ENCODE measurements around the gene SLC44A4.
"Not testable (repeated sequence)": the region's sequence is repeated elsewhere in the genome, so short reads cannot be mapped to it uniquely, and the experiment has no call there.

The SLC44A4 gene

DNA sequence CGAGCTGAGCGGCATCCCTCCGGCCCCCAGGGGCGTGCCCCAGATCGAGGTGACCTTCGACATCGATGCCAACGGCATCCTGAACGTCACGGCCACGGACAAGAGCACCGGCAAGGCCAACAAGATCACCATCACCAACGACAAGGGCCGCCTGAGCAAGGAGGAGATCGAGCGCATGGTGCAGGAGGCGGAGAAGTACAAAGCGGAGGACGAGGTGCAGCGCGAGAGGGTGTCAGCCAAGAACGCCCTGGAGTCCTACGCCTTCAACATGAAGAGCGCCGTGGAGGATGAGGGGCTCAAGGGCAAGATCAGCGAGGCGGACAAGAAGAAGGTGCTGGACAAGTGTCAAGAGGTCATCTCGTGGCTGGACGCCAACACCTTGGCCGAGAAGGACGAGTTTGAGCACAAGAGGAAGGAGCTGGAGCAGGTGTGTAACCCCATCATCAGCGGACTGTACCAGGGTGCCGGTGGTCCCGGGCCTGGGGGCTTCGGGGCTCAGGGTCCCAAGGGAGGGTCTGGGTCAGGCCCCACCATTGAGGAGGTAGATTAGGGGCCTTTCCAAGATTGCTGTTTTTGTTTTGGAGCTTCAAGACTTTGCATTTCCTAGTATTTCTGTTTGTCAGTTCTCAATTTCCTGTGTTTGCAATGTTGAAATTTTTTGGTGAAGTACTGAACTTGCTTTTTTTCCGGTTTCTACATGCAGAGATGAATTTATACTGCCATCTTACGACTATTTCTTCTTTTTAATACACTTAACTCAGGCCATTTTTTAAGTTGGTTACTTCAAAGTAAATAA is 61.5 kb downstream of the SLC44A4 start:
- H3K27ac ChIP-seq (ENCODE audit: insufficient read depth, low read depth, low read length, poor library complexity, severe bottlenecking); H3K4me3 ChIP-seq (ENCODE audit: insufficient read depth, low read depth, low read length); H3K27me3 ChIP-seq (ENCODE audit: control insufficient read depth, insufficient read depth, low read length, poor library complexity, severe bottlenecking); H3K9me3 ChIP-seq (ENCODE audit: control insufficient read depth, low read length); H3K36me3 ChIP-seq (ENCODE audit: control insufficient read depth, insufficient read depth, low read length); H3K4me1 ChIP-seq (ENCODE audit: control insufficient read depth, insufficient read depth, low read length): not testable (repeated sequence)
- 91 to 94% methylated on average over 14 to 15 of the region's 37 CpGs for WGBS, 2 experiments

DNA sequence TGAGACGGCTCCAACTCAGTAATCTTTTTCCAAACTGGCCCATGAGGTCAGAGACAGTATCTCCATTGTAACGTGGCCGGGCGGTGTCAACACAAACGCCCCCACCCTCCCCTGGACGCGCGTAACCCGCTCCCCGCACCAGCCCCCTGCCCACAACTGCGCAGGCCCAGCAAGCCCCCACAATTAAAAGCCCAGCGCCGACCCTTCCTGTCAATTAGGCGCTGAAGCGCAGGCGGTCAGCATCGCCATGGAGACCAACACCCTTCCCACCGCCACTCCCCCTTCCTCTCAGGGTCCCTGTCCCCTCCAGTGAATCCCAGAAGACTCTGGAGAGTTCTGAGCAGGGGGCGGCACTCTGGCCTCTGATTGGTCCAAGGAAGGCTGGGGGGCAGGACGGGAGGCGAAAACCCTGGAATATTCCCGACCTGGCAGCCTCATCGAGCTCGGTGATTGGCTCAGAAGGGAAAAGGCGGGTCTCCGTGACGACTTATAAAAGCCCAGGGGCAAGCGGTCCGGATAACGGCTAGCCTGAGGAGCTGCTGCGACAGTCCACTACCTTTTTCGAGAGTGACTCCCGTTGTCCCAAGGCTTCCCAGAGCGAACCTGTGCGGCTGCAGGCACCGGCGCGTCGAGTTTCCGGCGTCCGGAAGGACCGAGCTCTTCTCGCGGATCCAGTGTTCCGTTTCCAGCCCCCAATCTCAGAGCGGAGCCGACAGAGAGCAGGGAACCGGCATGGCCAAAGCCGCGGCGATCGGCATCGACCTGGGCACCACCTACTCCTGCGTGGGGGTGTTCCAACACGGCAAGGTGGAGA is 63.6 kb downstream of the SLC44A4 start, which contains the start of the genes HSPA1A and HSPA1L:
Gene HSPA1A, plus strand, starts transcription at position 519 of the 814 bp plus-strand sequence. Its CDS starts 214 bp downstream, at position 733.
Gene HSPA1L, minus strand, starts transcription at position 259 of the 814 bp plus-strand sequence. CDS start 3,311 bp downstream, outside the sequence.
- peak within 1 kb of the TSS; percentile 59 for H3K4me3 ChIP-seq (ENCODE audit: insufficient read depth, low read depth, low read length)
- 1 to 3% methylated on average over 54 of the region's 56 CpGs for WGBS, 2 experiments
- H3K27me3 ChIP-seq (ENCODE audit: control insufficient read depth, insufficient read depth, low read length, poor library complexity, severe bottlenecking), result no peaks in the 10 kb centered on the region
- peaks cover 4% of the 10 kb centered on the region for H3K4me1 ChIP-seq (ENCODE audit: control insufficient read depth, insufficient read depth, low read length)
- H3K27ac ChIP-seq (ENCODE audit: insufficient read depth, low read depth, low read length, poor library complexity, severe bottlenecking), result peak within 1 kb of the TSS; percentile 95
- H3K9me3 ChIP-seq (ENCODE audit: control insufficient read depth, low read length), result no peaks in the 10 kb centered on the region
- H3K36me3 ChIP-seq (ENCODE audit: control insufficient read depth, insufficient read depth, low read length), result no peaks in the 10 kb centered on the region

DNA sequence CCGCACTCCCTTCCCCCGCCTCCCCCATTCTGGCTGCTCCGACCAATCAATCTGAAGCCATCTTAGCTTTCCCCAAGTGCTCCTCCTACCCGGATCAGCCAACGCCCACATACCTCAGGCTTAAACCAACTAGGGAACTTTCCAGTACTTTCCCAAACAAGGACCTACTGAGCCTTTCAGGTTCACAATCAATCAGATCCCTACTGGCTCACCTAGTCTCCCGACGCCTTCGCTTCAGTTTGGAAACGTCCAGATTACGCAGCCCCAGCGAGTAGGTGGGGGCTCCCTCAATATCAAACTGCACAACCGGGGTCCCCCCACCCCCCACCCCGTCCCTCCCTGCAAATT is 64.1 kb downstream of the SLC44A4 start:
- peaks cover 4% of the 10 kb centered on the region for H3K4me1 ChIP-seq (ENCODE audit: control insufficient read depth, insufficient read depth, low read length)
- H3K9me3 ChIP-seq (ENCODE audit: control insufficient read depth, low read length), result no peaks in the 10 kb centered on the region
- H3K27me3 ChIP-seq (ENCODE audit: control insufficient read depth, insufficient read depth, low read length, poor library complexity, severe bottlenecking), result no peaks in the 10 kb centered on the region
- no peaks in the 10 kb centered on the region for H3K36me3 ChIP-seq (ENCODE audit: control insufficient read depth, insufficient read depth, low read length)
- H3K4me3 ChIP-seq (ENCODE audit: insufficient read depth, low read depth, low read length), result peak overlapping the region; percentile 59
- peak overlapping the region; percentile 95 for H3K27ac ChIP-seq (ENCODE audit: insufficient read depth, low read depth, low read length, poor library complexity, severe bottlenecking)
- WGBS, 2 experiments, result 0 to 1% methylated on average over 13 of the region's 13 CpGs

DNA sequence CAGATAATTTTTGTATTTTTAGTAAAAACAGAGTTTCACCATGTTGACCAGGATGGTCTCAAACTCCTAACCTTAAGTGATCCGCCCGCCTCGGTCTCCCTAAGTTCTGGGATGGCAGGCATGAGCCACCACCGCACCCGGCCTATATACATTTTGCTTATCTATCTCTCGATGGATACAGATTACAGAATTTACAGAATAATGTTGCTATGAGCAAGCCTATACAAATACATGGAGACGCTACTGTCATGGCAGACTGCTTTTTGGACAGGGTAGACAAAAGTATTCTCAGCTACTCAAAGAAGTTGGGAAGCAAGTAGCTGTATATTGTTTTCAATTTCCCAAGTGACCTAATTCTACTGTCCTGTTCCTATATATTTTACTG is 65.3 kb downstream of the SLC44A4 start:
- Histone ChIP-seq H3K27ac (ENCODE audit: insufficient read depth, low read depth, low read length, poor library complexity, severe bottlenecking) (no peak overlapping the region), H3K27me3 (ENCODE audit: control insufficient read depth, insufficient read depth, low read length, poor library complexity, severe bottlenecking) (no peaks in the 10 kb centered on the region), H3K9me3 (ENCODE audit: control insufficient read depth, low read length) (no peaks in the 10 kb centered on the region), H3K36me3 (ENCODE audit: control insufficient read depth, insufficient read depth, low read length) (no peaks in the 10 kb centered on the region), H3K4me1 (ENCODE audit: control insufficient read depth, insufficient read depth, low read length) (peaks cover 4% of the 10 kb centered on the region), H3K4me3 (ENCODE audit: insufficient read depth, low read depth, low read length) (no peak overlapping the region)
- 95 to 97% methylated on average over 7 of the region's 7 CpGs for WGBS, 2 experiments
